GM23338 (cell line): ENCODE measurements around the gene LCLAT1. TPM values are rescaled to one million over a fixed set of nuclear protein-coding genes. Genes with fewer than 3 reads are reported as not detected.

ENCODE experiments used
- ATAC-seq: fragments of 200-7000 bp; cut with Tn5 transposase; 3 replicates; pipeline ENCODE4 v1.9.1; 2020
- DNase-seq: peaks from one replicate; pipeline ENCODE4 v3.0.0-alpha.2; 2015; ENCODE audit warnings: low spot score
- H2AFZ ChIP-seq: fragments of 200-600 bp; sonication (generic); 2 replicates; pipeline ENCODE4 v1.8.0; 2016; ENCODE audit warnings: antibody characterized with exemption, mild to moderate bottlenecking, moderate library complexity
- H3F3A ChIP-seq: fragments of 200-600 bp; sonication (generic); replicated peaks from 2 replicates; pipeline ENCODE4 v1.8.0; 2017; ENCODE audit warnings: antibody characterized with exemption, mixed run types, low read depth
- H3K27ac ChIP-seq: fragments of 200-600 bp; sonication (generic); 2 replicates; pipeline ENCODE4 v1.6.1; 2016; ENCODE audit warnings: low read depth
- H3K27me3 ChIP-seq: fragments of 200-600 bp; sonication (generic); 2 replicates; pipeline ENCODE4 v1.8.0; 2016; ENCODE audit warnings: mild to moderate bottlenecking, mixed run types, moderate library complexity; ENCODE audit not compliant: insufficient read depth
- H3K36me3 ChIP-seq: fragments of 200-600 bp; sonication (generic); 2 replicates; pipeline ENCODE4 v1.8.0; 2016; ENCODE audit warnings: mild to moderate bottlenecking; ENCODE audit not compliant: insufficient read depth
- H3K4me1 ChIP-seq: fragments of 200-600 bp; sonication (generic); 2 replicates; pipeline ENCODE4 v1.8.0; 2016; ENCODE audit warnings: mild to moderate bottlenecking, moderate library complexity; ENCODE audit not compliant: insufficient read depth
- H3K4me2 ChIP-seq: fragments of 200-600 bp; sonication (generic); 2 replicates; pipeline ENCODE4 v1.7.1; 2017; ENCODE audit warnings: mixed run types
- H3K4me3 ChIP-seq: fragments of 200-600 bp; sonication (generic); 2 replicates; pipeline ENCODE4 v1.6.1; 2016; ENCODE audit warnings: mixed run types
- H3K79me2 ChIP-seq: fragments of 200-600 bp; sonication (generic); replicated peaks from 2 replicates; pipeline ENCODE4 v1.8.0; 2017; ENCODE audit warnings: mild to moderate bottlenecking; ENCODE audit not compliant: insufficient read depth
- H3K9me2 ChIP-seq: fragments of 200-600 bp; sonication (generic); 2 replicates; pipeline ENCODE4 v1.8.0; 2017; ENCODE audit not compliant: insufficient read depth
- H4K20me1 ChIP-seq: fragments of 200-600 bp; sonication (generic); replicated peaks from 2 replicates; pipeline ENCODE4 v1.8.0; 2017; ENCODE audit warnings: mild to moderate bottlenecking; ENCODE audit not compliant: insufficient read depth
- H3K27ac Mint-ChIP-seq: 2 replicates; pipeline ENCODE4 v1.8.0; 2020; ENCODE audit warnings: inconsistent platforms, mild to moderate bottlenecking, moderate library complexity, mixed read lengths
- H3K27me3 Mint-ChIP-seq: 3 replicates; pipeline ENCODE4 v1.8.0; 2022; ENCODE audit warnings: low read depth, mild to moderate bottlenecking, moderate library complexity, mixed read lengths, inconsistent platforms; ENCODE audit not compliant: insufficient read depth, poor library complexity
- H3K36me3 Mint-ChIP-seq: 3 replicates; pipeline ENCODE4 v1.8.0; 2021; ENCODE audit warnings: low read depth, mild to moderate bottlenecking, inconsistent platforms, moderate library complexity, mixed read lengths
- H3K4me1 Mint-ChIP-seq: 3 replicates; pipeline ENCODE4 v1.8.0; 2020; ENCODE audit warnings: mild to moderate bottlenecking, inconsistent platforms, mixed read lengths
- H3K4me3 Mint-ChIP-seq: 3 replicates; pipeline ENCODE4 v1.8.0; 2021; ENCODE audit warnings: moderate library complexity, mild to moderate bottlenecking, inconsistent platforms, mixed read lengths
- H3K9me3 Mint-ChIP-seq: 3 replicates; pipeline ENCODE4 v1.8.0; 2020; ENCODE audit warnings: moderate library complexity, mild to moderate bottlenecking, inconsistent platforms, mixed read lengths
- CTCF ChIP-seq, 2 experiments: fragments of 200-600 bp in 1 of 2; sonication (generic) in 1 of 2; conservative IDR thresholded peaks; 2 replicates each; pipeline versions ENCODE4 v1.5.1 to v1.6.1; 2016 to 2017; ENCODE audit warnings: antibody characterized with exemption in 2 of 2, low read depth in 2 of 2, mild to moderate bottlenecking in 2 of 2, moderate library complexity in 1 of 2
- EZH2 ChIP-seq: fragments of 200-600 bp; sonication (generic); IDR thresholded peaks from one replicate; pipeline ENCODE4 v1.8.0; 2017; ENCODE audit warnings: antibody characterized with exemption, mild to moderate bottlenecking, low read depth; ENCODE audit not compliant: unreplicated experiment
- EZH2phosphoT487 ChIP-seq: fragments of 200-600 bp; sonication (generic); IDR thresholded peaks from one replicate; pipeline ENCODE4 v1.8.1; 2018; ENCODE audit warnings: antibody characterized with exemption; ENCODE audit not compliant: unreplicated experiment
- JUNB ChIP-seq: IDR thresholded peaks from one replicate; pipeline ENCODE4 v1.6.1; 2016; ENCODE audit warnings: antibody characterized with exemption; ENCODE audit not compliant: unreplicated experiment
- POLR2AphosphoS5 ChIP-seq: IDR thresholded peaks from 2 replicates; pipeline ENCODE4 v1.6.1; 2016; ENCODE audit warnings: antibody characterized with exemption, low read depth
- ZNF114 ChIP-seq: fragments of 250-450 bp; sonication (Bioruptor Pico); IDR thresholded peaks from 2 replicates; pipeline ENCODE4 v1.5.0; 2020; ENCODE audit warnings: mild to moderate bottlenecking, moderate library complexity
- ZNF331 ChIP-seq: fragments of 250-450 bp; sonication (Bioruptor Pico); IDR thresholded peaks from 2 replicates; pipeline ENCODE4 v1.5.0; 2020; ENCODE audit warnings: low read depth, mild to moderate bottlenecking, moderate library complexity
- ZNF462 ChIP-seq: fragments of 250-450 bp; sonication (Bioruptor Pico); IDR thresholded peaks from 2 replicates; pipeline ENCODE4 v1.5.0; 2020; ENCODE audit warnings: mild to moderate bottlenecking, moderate library complexity
- polyA plus RNA-seq: library from polyadenylated mRNA; unstranded; fragments of >200 nt; fragmentation: Nextera tagmentation; extraction: Ambion mirVana; gene quantifications from 2 replicates; pipeline ENCODE4 v1.2.1, GENCODE V29; 2016
- total RNA-seq: library from RNA; depleted of rRNA; stranded (reverse); fragments of >200 nt; shearing (Covaris generic); gene quantifications from 2 replicates; pipeline ENCODE4 v1.2.3, GENCODE V29; 2014
- TF ChIP-seq, protein P1 (sequence below): IDR thresholded peaks from one replicate; pipeline ENCODE4 v1.6.1; 2018; ENCODE audit warnings: antibody characterized with exemption; ENCODE audit not compliant: unreplicated experiment

The LCLAT1 gene
- total and polyA plus RNA-seq, 2 experiments from 2014 or later: 11.5 to 30.1 TPM

GRCh38 chr2:30655211-30655610 lies 208.2 kb downstream of the LCLAT1 start:
- TF ChIP-seq EZH2phosphoT487 (no peak), ZNF114 (no peak), POLR2AphosphoS5 (no peak), CTCF (conservative IDR thresholded peaks at IDR 0.05; ENCODE audit: low read depth in 2 of 2) (no peak), EZH2 (no peak), ZNF462 (CRISPR knock-in tag) (no peak), JUNB (no peak), ZNF331 (CRISPR knock-in tag) (no peak)
- TF ChIP-seq, protein P1, sequence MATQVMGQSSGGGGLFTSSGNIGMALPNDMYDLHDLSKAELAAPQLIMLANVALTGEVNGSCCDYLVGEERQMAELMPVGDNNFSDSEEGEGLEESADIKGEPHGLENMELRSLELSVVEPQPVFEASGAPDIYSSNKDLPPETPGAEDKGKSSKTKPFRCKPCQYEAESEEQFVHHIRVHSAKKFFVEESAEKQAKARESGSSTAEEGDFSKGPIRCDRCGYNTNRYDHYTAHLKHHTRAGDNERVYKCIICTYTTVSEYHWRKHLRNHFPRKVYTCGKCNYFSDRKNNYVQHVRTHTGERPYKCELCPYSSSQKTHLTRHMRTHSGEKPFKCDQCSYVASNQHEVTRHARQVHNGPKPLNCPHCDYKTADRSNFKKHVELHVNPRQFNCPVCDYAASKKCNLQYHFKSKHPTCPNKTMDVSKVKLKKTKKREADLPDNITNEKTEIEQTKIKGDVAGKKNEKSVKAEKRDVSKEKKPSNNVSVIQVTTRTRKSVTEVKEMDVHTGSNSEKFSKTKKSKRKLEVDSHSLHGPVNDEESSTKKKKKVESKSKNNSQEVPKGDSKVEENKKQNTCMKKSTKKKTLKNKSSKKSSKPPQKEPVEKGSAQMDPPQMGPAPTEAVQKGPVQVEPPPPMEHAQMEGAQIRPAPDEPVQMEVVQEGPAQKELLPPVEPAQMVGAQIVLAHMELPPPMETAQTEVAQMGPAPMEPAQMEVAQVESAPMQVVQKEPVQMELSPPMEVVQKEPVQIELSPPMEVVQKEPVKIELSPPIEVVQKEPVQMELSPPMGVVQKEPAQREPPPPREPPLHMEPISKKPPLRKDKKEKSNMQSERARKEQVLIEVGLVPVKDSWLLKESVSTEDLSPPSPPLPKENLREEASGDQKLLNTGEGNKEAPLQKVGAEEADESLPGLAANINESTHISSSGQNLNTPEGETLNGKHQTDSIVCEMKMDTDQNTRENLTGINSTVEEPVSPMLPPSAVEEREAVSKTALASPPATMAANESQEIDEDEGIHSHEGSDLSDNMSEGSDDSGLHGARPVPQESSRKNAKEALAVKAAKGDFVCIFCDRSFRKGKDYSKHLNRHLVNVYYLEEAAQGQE: no peak
- Histone ChIP-seq H3K79me2 (no peaks in the 10 kb centered on the region), H2AFZ (no peak overlapping the region), H3K36me3 (no peaks in the 10 kb centered on the region), H3K4me3 (no peak overlapping the region), H3K9me2 (peaks cover 34% of the 10 kb centered on the region; the same call in 1 of the 2 replicates), H3K4me2 (no peak overlapping the region), H4K20me1 (no peaks in the 10 kb centered on the region), H3K27me3 (no peaks in the 10 kb centered on the region), H3K4me1 (peaks cover 8% of the 10 kb centered on the region; the same call in 1 of the 2 replicates), H3F3A (no peaks in the 10 kb centered on the region), H3K27ac (no peak overlapping the region)
- ATAC-seq: no peak
- H3K4me1 Mint-ChIP-seq: peaks cover 21% of the 10 kb centered on the region
- no peaks in the 10 kb centered on the region; the same call in 2 of the 3 replicates for H3K36me3 Mint-ChIP-seq
- DNase-seq: no peak
- H3K27ac Mint-ChIP-seq: no peak overlapping the region
- no peak overlapping the region for H3K4me3 Mint-ChIP-seq
- H3K9me3 Mint-ChIP-seq: no peaks in the 10 kb centered on the region
- H3K27me3 Mint-ChIP-seq: peaks cover 1% of the 10 kb centered on the region
